GM21576 (cell line): Measurements from ENCODE around the gene ICAM4.
"Not testable (repeated sequence)": the region's sequence is repeated elsewhere in the genome, so short reads cannot be mapped to it uniquely, and the experiment has no call there.

Experiments
- ATAC-seq: cut with Tn5 transposase; IDR thresholded peaks from one replicate; pipeline ENCODE4 v1.9.1; 2021; ENCODE audit warnings: mild to moderate bottlenecking, moderate library complexity; ENCODE audit not compliant: unreplicated experiment

The ICAM4 gene

DNA sequence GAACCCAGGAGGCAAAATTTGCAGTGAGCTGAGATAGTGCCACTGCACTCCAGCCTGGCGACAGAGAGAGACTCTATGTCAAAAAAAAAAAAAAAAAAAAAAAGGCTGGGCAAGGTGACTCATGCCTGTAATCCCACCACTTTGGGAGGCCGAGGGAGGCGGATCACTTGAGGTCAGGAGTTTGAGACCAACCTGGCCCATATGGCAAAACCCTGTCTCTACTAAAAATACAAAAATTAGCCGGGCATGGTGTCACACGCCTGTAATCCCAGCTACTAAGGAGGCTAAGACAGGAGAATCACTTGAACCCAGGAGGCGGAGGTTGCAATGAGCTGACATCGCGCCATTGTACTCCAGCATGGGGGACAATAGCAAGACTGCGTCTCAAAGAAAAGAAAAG, 50.0 kb downstream of the ICAM4 start:
- ATAC-seq: not testable (repeated sequence)
